GM19397 (cell line): ENCODE results near the gene NR1H3.
"Not testable (repeated sequence)": the region's sequence is repeated elsewhere in the genome, so short reads cannot be mapped to it uniquely, and the experiment has no call there.

Experiments used
- ATAC-seq: cut with Tn5 transposase; IDR thresholded peaks from one replicate; pipeline ENCODE4 v1.9.1; 2021; ENCODE audit warnings: mild to moderate bottlenecking, moderate library complexity; ENCODE audit not compliant: unreplicated experiment

NR1H3 gene

DNA sequence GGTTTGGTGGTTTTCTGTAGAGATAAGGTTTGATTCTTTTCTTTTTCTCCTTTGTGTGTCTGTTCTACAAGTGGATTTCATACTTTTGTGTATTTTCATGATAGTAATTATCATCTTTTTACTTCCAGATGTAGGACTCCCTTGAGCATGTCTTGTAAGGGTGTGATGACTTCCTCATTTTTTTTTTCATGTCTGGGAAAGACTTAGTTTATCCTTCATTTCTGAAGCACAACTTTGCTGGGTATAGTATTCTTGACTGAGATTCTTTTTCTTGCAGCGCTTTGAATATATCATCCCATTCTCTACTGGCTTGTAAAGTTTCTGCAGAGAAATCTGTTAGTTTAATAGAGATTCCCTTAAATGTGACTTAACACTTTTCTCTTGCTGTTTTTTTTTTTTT lies 45.1 kb downstream of the NR1H3 start:
- no peak for ATAC-seq

DNA sequence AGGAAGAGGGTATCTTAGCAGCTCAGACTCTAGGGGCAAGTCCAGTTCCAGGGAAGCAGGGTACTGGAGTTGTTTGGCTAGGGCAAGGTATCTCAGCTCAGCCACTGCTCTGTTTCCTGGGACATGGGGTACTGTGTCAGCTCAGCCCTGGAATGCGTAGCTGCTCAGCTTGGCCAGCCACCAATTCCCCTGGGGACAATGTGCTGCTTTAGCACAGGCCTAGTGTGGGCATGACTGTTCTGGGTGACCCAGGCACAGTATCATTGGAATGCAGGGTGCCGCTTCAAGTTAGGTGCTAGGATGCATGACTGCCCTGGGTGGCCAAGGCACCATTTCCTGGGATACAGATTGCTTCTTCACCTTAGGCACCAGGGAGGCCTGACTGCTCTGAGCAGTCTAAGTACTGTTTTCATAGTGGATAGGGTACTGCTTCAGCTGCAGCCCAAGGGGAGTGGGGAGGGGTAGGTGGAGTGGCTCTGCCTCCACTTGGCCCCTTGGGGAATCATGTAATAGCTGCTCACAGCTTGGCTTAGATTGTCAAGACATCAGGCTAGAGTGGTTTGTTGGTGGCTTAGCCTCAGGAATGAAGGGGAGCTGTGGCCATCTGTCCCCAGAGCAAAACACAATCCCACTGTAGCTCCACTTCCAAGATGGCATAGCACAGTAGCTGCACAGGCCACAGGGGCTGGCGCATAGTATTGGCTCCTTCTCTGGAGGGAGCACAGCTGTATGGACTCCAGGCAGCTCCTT lies 48.1 kb downstream of the NR1H3 start:
- ATAC-seq = no peak

DNA sequence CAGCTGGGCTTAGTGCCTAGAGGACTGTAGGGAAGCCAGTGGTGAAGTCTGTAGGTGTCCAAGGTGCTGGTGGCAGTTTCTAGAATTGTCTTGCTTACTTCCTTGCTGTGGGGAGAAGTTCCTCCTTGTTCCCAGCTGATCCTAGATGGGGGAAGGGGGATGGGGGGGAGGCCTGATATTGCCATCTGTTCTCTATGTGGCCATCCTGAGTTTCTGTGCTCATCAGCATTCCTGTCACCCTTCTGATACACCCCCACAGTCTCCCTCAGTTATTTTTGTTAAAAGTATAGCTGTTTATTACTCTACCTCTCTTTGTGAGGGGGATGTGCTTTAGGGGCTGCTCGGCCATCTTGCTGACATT lies 48.7 kb downstream of the NR1H3 start:
- ATAC-seq = no peak

DNA sequence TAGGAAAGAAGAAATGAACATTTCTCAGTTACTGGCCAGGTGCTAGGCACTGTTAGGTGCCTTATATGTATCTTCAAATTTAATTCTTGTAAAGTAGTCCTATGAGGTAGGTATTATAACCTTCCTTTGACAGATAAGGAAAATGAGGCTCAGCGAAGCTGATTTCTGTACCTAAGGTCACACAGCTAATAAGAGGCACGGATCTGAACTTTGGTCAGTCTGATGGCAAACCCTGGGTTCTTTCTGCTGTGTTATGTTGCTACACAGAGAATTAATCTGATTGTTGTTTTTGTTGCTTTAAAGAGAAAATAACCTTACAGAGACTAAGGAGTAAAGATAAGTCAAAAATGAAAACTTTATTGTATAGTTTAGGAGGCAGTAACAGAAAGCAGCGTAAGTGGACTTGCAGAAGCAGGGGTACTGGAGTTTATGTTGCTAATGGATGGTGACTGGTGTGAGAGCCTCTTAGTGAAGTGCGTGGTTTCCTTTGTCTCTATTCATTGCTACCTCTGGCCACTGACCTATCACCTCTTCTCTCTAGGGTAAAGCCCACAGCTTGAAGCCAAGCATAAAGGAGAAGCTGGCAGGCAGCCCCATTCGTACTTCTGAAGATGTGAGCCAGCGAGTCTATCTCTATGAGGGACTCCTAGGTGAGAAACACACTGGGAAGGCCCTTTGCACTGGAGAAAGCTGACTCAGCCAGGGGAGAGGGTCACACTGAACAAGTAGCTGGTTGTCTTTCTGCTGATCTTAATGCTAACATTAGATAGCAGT lies 50.4 kb downstream of the NR1H3 start:
- no peak for ATAC-seq

DNA sequence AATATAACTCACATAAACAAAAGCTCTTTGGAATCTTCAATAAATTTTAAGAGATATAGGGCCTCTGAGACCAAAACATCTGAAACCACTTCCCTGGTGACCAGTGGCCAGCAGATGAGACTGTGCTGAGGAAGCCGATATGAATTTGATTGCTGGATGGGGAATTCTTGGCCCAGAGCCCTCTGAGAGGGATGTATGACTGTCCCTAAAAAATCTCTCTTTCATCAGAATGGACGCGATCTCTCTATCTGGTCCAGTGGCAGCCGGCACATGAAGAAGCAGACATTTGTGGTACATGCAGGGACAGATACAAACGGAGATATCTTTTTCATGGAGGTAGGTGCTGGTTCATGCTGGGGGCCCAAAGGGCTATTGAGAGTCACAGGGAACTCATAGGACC lies 57.2 kb downstream of the NR1H3 start:
- no peak for ATAC-seq

DNA sequence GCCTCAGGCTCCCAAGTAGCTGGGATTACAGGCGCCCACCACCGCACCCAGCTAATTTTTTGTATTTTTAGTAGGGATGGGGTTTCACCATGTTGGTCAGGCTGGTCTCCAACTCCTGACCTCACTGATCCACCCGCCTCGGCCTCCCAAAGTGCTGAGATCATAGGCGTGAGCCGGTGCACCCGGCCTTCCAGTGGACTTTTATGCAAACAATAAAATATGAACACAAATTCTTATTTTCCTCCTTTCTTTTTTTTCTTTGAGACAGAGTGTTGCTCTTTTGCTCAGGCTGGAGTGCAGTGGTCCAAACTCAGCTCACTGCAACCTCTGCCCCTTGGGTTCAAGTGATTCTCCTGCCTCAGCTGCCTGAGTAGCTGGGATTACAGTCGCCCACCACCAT lies 58.7 kb downstream of the NR1H3 start:
- not testable (repeated sequence) for ATAC-seq

DNA sequence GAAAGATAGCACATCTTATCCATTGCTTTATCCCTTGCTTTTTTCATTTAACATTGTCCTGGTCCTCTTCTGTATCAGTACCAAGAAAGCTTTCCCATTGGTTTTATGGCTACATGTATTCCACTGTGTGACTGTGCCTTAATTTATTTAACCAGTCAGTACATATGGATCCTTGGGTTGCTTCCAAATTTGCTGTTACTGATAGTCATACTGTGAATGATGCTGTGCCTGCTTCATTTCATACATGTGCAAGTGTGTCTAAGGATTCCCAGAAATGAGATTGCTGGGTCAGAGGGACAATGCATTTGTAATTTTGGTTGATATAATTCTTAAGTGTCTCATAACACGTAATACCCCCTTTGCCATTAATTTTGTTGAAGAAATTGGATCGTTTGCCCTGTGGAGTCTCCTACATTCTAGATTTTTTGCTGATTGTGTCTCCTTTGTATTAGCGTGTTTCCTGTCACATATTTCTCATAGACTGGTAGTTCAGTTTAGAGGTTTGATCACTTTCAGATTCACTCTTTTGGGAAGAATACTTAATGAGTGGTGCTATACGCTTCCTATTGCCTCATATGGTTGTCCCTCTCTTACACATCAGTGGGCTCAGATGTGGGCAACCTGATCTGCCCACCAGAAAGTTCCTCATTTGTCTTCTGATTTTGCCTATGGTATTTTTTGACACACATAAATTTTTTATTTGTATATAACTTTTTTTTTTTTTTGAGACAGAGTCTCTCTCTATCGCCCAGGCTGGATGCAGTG lies 59.5 kb downstream of the NR1H3 start:
- no peak for ATAC-seq

DNA sequence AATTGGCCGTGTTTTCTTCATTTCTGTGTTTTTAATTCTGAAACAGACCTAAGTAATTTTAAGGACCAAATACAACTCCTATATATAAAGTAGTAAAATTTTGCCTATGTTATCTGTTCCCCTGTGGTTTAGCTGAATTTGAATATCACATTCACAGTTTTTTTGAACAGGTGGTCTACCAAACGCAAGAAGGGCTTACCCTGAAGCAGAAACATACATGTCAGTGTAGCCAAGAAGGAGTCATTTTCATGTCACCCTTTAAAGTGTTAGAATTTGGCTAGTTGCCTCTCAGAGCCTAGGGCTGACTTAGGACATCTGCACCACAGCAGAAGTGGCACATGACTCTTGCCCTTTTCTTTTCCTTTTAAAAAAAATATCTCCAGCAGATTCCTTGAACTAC lies 60.4 kb downstream of the NR1H3 start:
- no peak for ATAC-seq
